HG03378 (cell line): ENCODE results near the gene DBT.
"Not testable (repeated sequence)": the region's sequence is repeated elsewhere in the genome, so short reads cannot be mapped to it uniquely, and the experiment has no call there.

Experiments used
- ATAC-seq: cut with Tn5 transposase; IDR thresholded peaks from one replicate; pipeline ENCODE4 v1.9.1; 2021; ENCODE audit warnings: mild to moderate bottlenecking, moderate library complexity; ENCODE audit not compliant: unreplicated experiment

DBT gene

GRCh38 chr1:100202703-100203102, 46.9 kb downstream of the DBT start:
- not testable (repeated sequence) for ATAC-seq

GRCh38 chr1:100200060-100200459, 49.6 kb downstream of the DBT start:
- ATAC-seq: not testable (repeated sequence)

GRCh38 chr1:100198596-100198995, 51.0 kb downstream of the DBT start:
- ATAC-seq: no peak

- no peak for ATAC-seq
Observed at GRCh38 chr1:100188617-100189016, 61.0 kb downstream of the DBT start.

DNA sequence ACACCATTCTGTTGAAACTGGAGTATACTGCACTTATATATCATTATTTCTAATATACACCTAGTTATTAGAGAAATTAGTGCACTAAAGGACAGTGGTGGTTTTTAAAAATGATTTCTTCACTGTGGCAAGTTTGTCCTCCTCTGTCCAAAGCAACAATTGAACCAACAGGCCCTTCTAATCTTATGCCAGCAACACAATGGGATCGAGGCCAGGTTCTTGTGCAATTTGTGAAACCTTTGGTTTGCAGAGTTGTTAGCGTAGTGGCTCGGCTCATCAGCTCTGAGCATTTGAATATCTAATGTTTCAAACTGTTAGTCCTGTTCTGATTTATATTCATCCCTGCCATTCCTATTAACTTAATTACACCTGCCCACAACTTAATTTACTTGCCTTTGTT, 61.7 kb downstream of the DBT start:
- no peak for ATAC-seq

DNA sequence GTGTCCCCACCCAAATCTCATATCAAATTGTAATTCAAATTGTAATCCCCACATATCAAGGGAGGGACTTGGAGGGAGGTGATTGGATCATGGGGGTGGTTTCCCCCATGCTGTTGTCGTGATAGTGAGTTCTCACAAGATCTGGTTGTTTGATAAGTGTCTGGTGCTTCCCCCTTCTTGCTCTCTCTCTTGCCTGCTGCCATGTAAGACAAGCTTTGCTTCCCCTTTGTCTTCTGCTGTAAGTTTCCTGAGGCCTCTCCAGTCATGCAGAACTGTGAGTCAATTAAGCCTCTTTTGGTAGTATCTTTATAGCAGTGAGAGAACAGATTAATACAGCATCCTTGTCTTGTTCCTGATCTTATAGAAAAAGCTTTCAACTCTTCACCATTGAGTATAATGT, 65.1 kb downstream of the DBT start:
- peak; percentile 90 for ATAC-seq

GRCh38 chr1:100183370-100183769, 66.3 kb downstream of the DBT start:
- ATAC-seq: no peak

DNA sequence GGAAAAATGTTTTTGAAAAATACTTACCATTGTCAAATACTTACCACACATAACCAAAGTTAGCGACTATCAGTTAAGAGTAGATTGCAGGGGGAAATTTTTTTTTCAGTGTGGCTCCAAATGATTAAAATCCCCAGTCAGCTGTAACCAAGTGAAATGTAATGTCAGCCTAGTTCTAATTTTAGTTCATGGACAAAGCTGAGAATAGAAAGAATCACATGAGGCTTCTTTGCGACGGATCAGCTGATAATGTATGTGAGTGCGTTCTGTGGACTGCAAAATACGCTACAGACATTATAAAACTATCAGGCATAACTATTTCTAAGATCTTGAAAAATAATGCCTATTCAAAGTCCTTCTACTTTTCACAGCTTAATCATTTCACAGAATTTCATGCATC, 71.5 kb downstream of the DBT start, which contains the start of gene LRRC39:
Gene LRRC39 (minus strand): TSS at position 166 of the 400 bp plus-strand sequence. CDS start 9,740 bp downstream, outside the sequence.
- ATAC-seq: no peak

DNA sequence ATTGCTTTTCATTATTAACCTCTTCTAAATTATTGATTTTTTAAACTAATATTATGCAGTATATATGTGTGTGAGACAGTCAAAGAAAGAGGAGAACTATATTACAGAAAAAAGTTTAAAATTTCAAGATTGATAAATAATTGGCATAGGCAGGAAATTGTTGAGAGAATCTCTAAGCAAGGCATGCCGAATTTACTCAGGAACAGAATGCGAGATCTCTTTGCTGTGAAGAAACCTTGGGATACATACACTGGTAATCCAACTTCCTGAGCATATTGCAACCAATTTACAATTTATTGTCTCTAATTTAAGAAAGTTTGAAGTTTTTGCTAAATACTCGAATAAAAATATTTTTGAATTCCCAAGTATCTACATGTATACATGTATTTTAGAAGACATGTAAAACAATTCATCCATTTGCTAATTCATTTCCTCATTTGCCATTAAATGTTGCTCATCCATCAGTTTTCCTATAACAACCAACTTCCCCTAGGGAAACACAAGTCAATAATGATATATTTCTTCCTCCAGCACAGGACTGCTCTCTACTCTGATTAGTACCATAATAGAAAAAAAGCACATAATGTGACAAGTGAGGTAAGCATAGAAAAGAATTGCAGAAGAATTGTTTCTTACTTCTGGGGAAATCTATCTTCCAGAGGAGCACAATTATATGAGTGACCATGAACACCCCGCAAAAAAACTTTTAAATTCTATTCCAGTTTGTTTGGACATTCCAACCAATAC, 72.2 kb downstream of the DBT start:
- ATAC-seq: no peak

- no peak for ATAC-seq
Observed at GRCh38 chr1:100168051-100168450, 81.6 kb downstream of the DBT start.

GRCh38 chr1:100164702-100165101, 84.9 kb downstream of the DBT start:
- ATAC-seq: no peak

GRCh38 chr1:100164216-100164615, 85.4 kb downstream of the DBT start:
- no peak for ATAC-seq

GRCh38 chr1:100162881-100163280, 86.8 kb downstream of the DBT start:
- ATAC-seq: no peak

GRCh38 chr1:100152271-100152670, 97.4 kb downstream of the DBT start:
- peak; percentile 79 for ATAC-seq

GRCh38 chr1:100151679-100152078, 98.0 kb downstream of the DBT start:
- no peak for ATAC-seq

GRCh38 chr1:100147875-100148274, 101.8 kb downstream of the DBT start:
- ATAC-seq: no peak

GRCh38 chr1:100146958-100147357, 102.7 kb downstream of the DBT start:
- no peak for ATAC-seq

DNA sequence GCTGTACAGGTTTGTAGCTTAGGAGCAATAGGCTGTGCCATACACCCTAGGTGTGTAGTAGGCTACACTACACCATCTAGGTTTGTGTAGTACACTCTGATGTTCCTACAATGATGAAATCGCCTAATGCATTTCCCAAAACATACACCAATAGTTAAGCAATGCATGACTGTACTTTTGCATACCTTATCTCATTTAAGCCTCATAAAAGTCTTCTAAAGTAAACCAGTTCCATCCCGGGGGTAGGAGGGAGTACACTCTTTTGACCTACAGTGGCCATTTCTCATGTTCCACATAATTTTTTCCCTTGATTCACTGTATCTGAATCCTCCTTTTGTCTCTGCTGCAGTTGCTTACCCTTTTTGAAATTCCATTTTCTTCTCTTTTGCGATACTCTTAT, 104.5 kb downstream of the DBT start:
- no peak for ATAC-seq

GRCh38 chr1:100142343-100142742, 107.3 kb downstream of the DBT start:
- no peak for ATAC-seq

- no peak for ATAC-seq
Observed at GRCh38 chr1:100141192-100141591, 108.4 kb downstream of the DBT start.

GRCh38 chr1:100137602-100138001, 112.0 kb downstream of the DBT start:
- no peak for ATAC-seq
